Measurements from ENCODE around the gene PAPSS2.

The PAPSS2 gene

GRCh38 chr10:87632454-87632853 lies 27.2 kb upstream of the PAPSS2 start:
- TF ChIP-seq, protein P1, sequence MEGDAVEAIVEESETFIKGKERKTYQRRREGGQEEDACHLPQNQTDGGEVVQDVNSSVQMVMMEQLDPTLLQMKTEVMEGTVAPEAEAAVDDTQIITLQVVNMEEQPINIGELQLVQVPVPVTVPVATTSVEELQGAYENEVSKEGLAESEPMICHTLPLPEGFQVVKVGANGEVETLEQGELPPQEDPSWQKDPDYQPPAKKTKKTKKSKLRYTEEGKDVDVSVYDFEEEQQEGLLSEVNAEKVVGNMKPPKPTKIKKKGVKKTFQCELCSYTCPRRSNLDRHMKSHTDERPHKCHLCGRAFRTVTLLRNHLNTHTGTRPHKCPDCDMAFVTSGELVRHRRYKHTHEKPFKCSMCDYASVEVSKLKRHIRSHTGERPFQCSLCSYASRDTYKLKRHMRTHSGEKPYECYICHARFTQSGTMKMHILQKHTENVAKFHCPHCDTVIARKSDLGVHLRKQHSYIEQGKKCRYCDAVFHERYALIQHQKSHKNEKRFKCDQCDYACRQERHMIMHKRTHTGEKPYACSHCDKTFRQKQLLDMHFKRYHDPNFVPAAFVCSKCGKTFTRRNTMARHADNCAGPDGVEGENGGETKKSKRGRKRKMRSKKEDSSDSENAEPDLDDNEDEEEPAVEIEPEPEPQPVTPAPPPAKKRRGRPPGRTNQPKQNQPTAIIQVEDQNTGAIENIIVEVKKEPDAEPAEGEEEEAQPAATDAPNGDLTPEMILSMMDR (IDR thresholded peaks at IDR 0.05; ENCODE audit: low read depth, low read length, missing control alignments) = no peak
- no peak for DNase-seq (ENCODE audit: extremely low read depth, low read depth)
- no peak overlapping the region for H3K4me3 ChIP-seq (replicated peaks; ENCODE audit: low read depth, low read length)

- TF ChIP-seq, protein P1 (IDR thresholded peaks at IDR 0.05; ENCODE audit: low read depth, low read length, missing control alignments) = no peak
- no peak overlapping the region for H3K4me3 ChIP-seq (replicated peaks; ENCODE audit: low read depth, low read length)
- no peak for DNase-seq (ENCODE audit: extremely low read depth, low read depth)
Observed at GRCh38 chr10:87634311-87634710, 25.4 kb upstream of the PAPSS2 start.

DNA sequence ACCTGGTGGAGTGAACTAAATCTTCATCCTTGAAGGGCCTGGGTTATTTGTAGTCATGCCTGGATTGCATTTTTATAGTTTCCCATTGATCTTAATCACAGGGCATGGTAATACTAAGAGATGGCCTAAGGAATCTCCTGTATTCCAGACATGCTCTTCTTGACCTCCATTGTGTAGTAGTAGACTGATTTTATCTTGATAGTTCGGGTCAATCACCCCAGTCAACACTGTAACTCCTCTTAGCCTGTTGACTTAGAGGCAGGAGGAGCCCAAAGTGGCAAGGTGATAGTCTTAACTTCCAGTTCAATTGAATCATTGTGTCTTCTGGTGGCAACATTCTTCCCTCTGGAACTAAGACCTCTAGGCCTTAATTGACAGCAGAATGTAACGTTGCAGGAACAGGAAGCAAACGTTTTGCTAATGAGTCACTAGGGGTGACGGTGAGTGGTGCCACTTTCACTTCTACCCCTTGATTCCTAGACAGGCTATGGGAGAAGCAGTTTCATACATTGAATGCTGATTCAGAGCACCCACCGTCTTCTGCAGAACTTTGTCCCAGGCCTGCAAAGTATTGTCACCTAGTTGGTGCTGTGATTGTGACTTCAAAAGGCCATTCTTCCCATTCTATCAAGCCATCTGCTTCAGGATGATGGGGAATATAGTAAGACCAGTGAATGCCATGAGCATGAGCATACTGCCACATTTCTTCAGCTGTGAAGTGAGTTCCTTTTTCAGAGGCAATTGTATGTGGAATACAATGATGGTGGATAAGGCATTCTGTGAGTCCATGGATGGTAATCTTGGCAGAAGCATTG lies 24.0 kb upstream of the PAPSS2 start:
- no peak overlapping the region for H3K4me3 ChIP-seq (replicated peaks; ENCODE audit: low read depth, low read length)
- peak; percentile 63 for DNase-seq (ENCODE audit: extremely low read depth, low read depth)
- TF ChIP-seq, protein P1 (IDR thresholded peaks at IDR 0.05; ENCODE audit: low read depth, low read length, missing control alignments) = no peak

GRCh38 chr10:87636313-87636915 lies 23.3 kb upstream of the PAPSS2 start:
- TF ChIP-seq, protein P1 (IDR thresholded peaks at IDR 0.05; ENCODE audit: low read depth, low read length, missing control alignments) = no peak

DNA sequence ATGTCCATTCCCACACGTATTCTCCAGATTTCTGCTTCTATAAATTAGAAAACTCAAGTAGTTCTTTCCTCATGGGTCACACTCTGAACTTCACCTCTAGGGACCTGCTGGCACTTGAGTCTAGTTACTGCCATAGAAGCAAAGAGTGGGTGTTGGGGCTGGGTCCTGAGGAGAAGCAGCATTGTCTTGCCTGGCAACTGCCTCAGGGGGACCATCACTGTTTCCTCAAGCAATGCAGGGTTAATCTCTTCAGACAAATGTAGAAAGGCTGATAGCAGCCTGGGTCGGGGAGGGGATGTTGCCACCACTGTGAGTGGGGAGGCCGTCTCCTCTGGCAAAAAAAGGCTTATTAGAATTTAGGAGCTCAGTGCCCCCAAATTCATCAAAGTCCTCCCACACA lies 20.2 kb upstream of the PAPSS2 start:
- TF ChIP-seq, protein P1 (IDR thresholded peaks at IDR 0.05; ENCODE audit: low read depth, low read length, missing control alignments) = no peak
- no peak for DNase-seq (ENCODE audit: extremely low read depth, low read depth)
- H3K4me3 ChIP-seq (replicated peaks; ENCODE audit: low read depth, low read length) = no peak overlapping the region

More at GRCh38 chr10:87636313-87636915, 23.3 kb upstream of the PAPSS2 start:
- no peak for DNase-seq (ENCODE audit: extremely low read depth, low read depth)
- H3K4me3 ChIP-seq (replicated peaks; ENCODE audit: low read depth, low read length) = no peak overlapping the region

DNA sequence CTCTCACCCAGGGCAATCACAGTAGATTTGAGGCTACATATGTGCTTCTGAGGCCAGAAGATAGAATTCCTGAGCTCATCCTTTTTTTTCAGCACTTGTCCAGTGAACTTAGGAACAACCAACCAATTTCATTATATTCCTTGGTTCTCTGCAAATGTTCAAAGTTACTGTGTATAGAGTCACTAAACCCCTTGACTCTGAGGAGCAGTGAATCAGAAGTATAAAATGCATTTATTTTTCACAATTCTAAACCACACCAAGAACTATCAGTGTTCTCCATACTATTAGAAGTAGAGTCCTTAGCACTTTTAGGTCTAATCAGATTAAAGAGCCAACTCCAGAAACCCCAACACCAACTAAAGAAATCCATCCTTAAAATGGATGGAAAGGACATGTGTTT lies 19.6 kb upstream of the PAPSS2 start:
- TF ChIP-seq, protein P1 (IDR thresholded peaks at IDR 0.05; ENCODE audit: low read depth, low read length, missing control alignments) = no peak
- H3K4me3 ChIP-seq (replicated peaks; ENCODE audit: low read depth, low read length) = no peak overlapping the region
- no peak for DNase-seq (ENCODE audit: extremely low read depth, low read depth)

Measured in HFF-Myc (cell line).